BLaER1 treated with 17β-estradiol and CSF1 and Interleukin-3, amounts not matched to agents 10 nM and 100 nM (cell line): ENCODE measurements around the gene IL1RAPL2.
"Not testable (repeated sequence)": the region's sequence is repeated elsewhere in the genome, so short reads cannot be mapped to it uniquely, and the experiment has no call there.

Experiments
- H3K27ac ChIP-seq, 11 experiments: shearing (Covaris generic); formaldehyde crosslinking; 2 replicates each; pipeline ENCODE4 v1.8.1; 2022
- H3K27me3 ChIP-seq, 11 experiments: shearing (Covaris generic); formaldehyde crosslinking; 2 replicates each; pipeline ENCODE4 v1.8.1; 2022
- H3K36me3 ChIP-seq, 11 experiments: shearing (Covaris generic); formaldehyde crosslinking; 2 replicates each; pipeline ENCODE4 v1.8.1; 2022
- H3K4me1 ChIP-seq, 10 experiments: shearing (Covaris generic); formaldehyde crosslinking; 2 replicates each; pipeline ENCODE4 v1.8.1; 2022
- H3K4me2 ChIP-seq, 11 experiments: shearing (Covaris generic); formaldehyde crosslinking; 2 replicates each; pipeline ENCODE4 v1.8.1; 2022
- H3K4me3 ChIP-seq, 10 experiments: shearing (Covaris generic); formaldehyde crosslinking; 2 replicates each; pipeline ENCODE4 v1.8.1; 2022
- H3K9ac ChIP-seq, 11 experiments: shearing (Covaris generic); formaldehyde crosslinking; 2 replicates each; pipeline ENCODE4 v1.8.1; 2022
- H3K9me3 ChIP-seq, 11 experiments: shearing (Covaris generic); formaldehyde crosslinking; replicated peaks in 1 of 11; 2 replicates each; pipeline ENCODE4 v1.8.1; 2022
- H4K20me1 ChIP-seq, 11 experiments: shearing (Covaris generic); formaldehyde crosslinking; 2 replicates each; pipeline ENCODE4 v1.8.1; 2022
- Cebpa-rat ChIP-seq, 11 experiments: shearing (Covaris generic); IDR thresholded peaks; 2 replicates each; pipeline ENCODE4 v1.8.1; 2022

The IL1RAPL2 gene

DNA sequence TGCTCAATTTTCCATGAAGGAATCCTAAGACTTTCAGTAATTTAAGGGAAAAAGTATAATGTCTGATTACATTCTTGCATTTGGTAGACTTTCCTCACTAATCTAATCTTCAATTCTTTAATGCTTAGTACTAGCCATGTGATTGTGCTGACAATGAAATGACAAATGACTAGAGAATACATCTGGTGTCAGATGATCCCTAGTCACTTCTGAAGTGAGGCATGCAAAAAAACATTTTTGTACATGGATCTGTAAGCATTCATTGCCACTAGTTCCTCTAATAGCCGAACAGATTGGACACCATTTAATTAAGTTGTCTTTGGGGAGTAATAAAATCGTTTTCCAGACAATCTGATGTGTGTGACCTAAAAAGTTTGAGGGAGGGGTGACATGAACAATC, 1193.6 kb downstream of the IL1RAPL2 start:
- Histone ChIP-seq H3K9ac (no peak overlapping the region), H3K27me3 (peaks cover 68 to 100% (median 92%) of the 10 kb centered on the region in 11 experiments), H3K9me3 (no peaks in the 10 kb centered on the region), H4K20me1 (no peaks in the 10 kb centered on the region; a peak in 1 of 22 replicates), H3K4me2 (no peak overlapping the region), H3K4me3 (no peak overlapping the region), H3K4me1 (no peaks in the 10 kb centered on the region), H3K36me3 (no peaks in the 10 kb centered on the region), H3K27ac (no peak overlapping the region)
- TF ChIP-seq Cebpa-rat (IDR thresholded peaks at IDR 0.05): no peak

- Histone ChIP-seq H3K4me3 (no peak overlapping the region), H3K9me3 (no peaks in the 10 kb centered on the region), H3K9ac (no peak overlapping the region), H3K36me3 (no peaks in the 10 kb centered on the region), H3K4me2 (no peak overlapping the region), H4K20me1 (no peaks in the 10 kb centered on the region; a peak in 1 of 22 replicates), H3K4me1 (no peaks in the 10 kb centered on the region), H3K27me3 (peaks cover 68 to 100% (median 94%) of the 10 kb centered on the region in 11 experiments), H3K27ac (no peak overlapping the region)
- no peak for TF ChIP-seq Cebpa-rat (IDR thresholded peaks at IDR 0.05)
Measured at GRCh38 chrX:105765691-105766090, 1199.7 kb downstream of the IL1RAPL2 start.

GRCh38 chrX:105773801-105774200, 1207.8 kb downstream of the IL1RAPL2 start:
- Histone ChIP-seq H3K4me2 (no peak overlapping the region), H3K36me3 (no peaks in the 10 kb centered on the region), H3K4me3 (no peak overlapping the region), H3K9me3 (no peaks in the 10 kb centered on the region), H3K27me3 (peaks cover 64 to 100% (median 96%) of the 10 kb centered on the region in 11 experiments), H3K27ac (no peak overlapping the region), H3K9ac (no peak overlapping the region), H4K20me1 (no peaks in the 10 kb centered on the region), H3K4me1 (no peaks in the 10 kb centered on the region)
- no peak for TF ChIP-seq Cebpa-rat (IDR thresholded peaks at IDR 0.05)

DNA sequence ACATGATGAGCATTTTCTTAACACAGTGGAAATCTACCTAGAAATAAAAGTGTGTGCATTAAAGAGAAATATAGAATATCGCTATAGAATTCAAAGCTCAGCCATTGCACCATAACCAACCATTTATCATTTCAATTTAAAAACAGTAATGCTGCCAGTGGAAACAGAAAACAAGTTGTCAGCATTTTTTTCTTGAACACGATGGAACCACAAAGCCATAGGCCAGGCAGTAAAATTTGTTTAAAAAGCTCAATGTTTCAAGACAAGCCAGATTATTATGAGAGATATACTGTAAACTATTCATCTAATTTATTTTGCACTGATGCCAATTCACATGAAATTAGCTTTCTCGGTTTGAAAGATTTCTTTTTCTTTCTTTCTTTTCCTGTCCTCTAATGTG, 1209.7 kb downstream of the IL1RAPL2 start:
- H3K36me3 ChIP-seq: no peaks in the 10 kb centered on the region
- H3K4me1 ChIP-seq: no peaks in the 10 kb centered on the region
- H3K9me3 ChIP-seq: no peaks in the 10 kb centered on the region
- H3K9ac ChIP-seq: no peak overlapping the region
- peaks cover 54 to 98% (median 89%) of the 10 kb centered on the region in 11 experiments for H3K27me3 ChIP-seq
- H3K27ac ChIP-seq: no peak overlapping the region
- no peak for TF ChIP-seq Cebpa-rat (IDR thresholded peaks at IDR 0.05)
- H3K4me2 ChIP-seq: no peak overlapping the region
- no peak overlapping the region for H3K4me3 ChIP-seq
- H4K20me1 ChIP-seq: no peaks in the 10 kb centered on the region

- no peaks in the 10 kb centered on the region for H3K9me3 ChIP-seq
Measured at GRCh38 chrX:105781804-105782203, 1215.8 kb downstream of the IL1RAPL2 start.

GRCh38 chrX:105796877-105797276, 1230.9 kb downstream of the IL1RAPL2 start:
- H3K4me3 ChIP-seq, H3K27ac ChIP-seq, H3K9ac ChIP-seq, H3K36me3 ChIP-seq, H3K4me1 ChIP-seq, H3K4me2 ChIP-seq, H4K20me1 ChIP-seq, H3K9me3 ChIP-seq: not testable (repeated sequence)
- peaks cover 10 to 54% (median 47%) of the 10 kb centered on the region in 11 experiments for H3K27me3 ChIP-seq

More at GRCh38 chrX:105781804-105782203, 1215.8 kb downstream of the IL1RAPL2 start:
- H3K4me3 ChIP-seq: no peak overlapping the region
- no peaks in the 10 kb centered on the region for H3K36me3 ChIP-seq
- no peak for TF ChIP-seq Cebpa-rat (IDR thresholded peaks at IDR 0.05)
- H3K27ac ChIP-seq: no peak overlapping the region
- H3K27me3 ChIP-seq: peaks cover 30 to 97% (median 87%) of the 10 kb centered on the region in 11 experiments
- H4K20me1 ChIP-seq: no peaks in the 10 kb centered on the region
- no peak overlapping the region for H3K9ac ChIP-seq
- H3K4me1 ChIP-seq: no peaks in the 10 kb centered on the region
- H3K4me2 ChIP-seq: no peak overlapping the region

DNA sequence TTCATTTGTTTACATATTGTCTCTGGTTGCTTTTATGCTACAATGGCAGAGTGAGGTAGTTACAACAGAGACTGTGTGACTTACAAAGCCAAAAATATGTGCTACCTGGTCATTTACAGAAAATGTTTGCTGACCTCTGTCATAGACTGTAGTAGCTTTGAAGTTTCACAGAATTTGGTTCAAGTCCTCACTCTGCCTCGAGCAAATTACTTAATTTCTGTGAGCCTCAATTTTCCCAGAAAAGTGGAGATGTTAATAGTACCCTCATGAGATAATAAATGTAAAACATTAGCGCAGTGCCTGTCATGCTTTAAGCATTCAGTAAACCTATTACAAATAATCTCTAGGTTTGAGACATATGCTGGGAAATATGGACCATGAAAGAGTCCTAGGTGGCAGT, 1237.9 kb downstream of the IL1RAPL2 start:
- no peak for TF ChIP-seq Cebpa-rat (IDR thresholded peaks at IDR 0.05)
- H3K9me3 ChIP-seq: peaks cover 0 to 20% (median 4%) of the 10 kb centered on the region in 11 experiments; a peak in 6 of 22 replicates
- H3K27me3 ChIP-seq: peaks cover 0 to 14% (median 4%) of the 10 kb centered on the region in 11 experiments; a peak in 8 of 22 replicates
- no peaks in the 10 kb centered on the region for H4K20me1 ChIP-seq
- H3K9ac ChIP-seq: no peak overlapping the region
- no peaks in the 10 kb centered on the region for H3K4me1 ChIP-seq
- H3K36me3 ChIP-seq: no peaks in the 10 kb centered on the region
- H3K4me3 ChIP-seq: no peak overlapping the region
- no peak overlapping the region for H3K4me2 ChIP-seq
- no peak overlapping the region for H3K27ac ChIP-seq

DNA sequence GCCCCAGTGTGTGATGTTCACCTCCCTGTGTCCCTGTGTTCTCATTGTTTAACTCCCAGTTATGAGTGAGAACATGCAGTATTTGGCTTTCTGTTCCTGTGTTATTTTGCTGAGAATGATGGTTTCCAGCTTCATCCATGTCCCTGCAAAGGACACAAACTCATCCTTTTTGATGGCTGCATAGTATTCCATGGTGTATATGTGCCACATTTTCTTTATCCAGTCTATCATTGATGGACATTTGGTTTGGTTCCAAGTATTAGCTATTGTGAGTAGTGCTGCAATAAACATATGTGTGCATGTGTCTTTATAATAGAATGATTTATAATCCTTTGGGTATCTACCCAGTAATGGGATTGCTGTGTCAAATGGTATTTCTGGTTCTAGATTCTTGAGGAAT, 1239.7 kb downstream of the IL1RAPL2 start:
- H3K4me2 ChIP-seq, H3K4me1 ChIP-seq, H4K20me1 ChIP-seq, H3K36me3 ChIP-seq, H3K9ac ChIP-seq, H3K27ac ChIP-seq, H3K4me3 ChIP-seq: not testable (repeated sequence)
- H3K27me3 ChIP-seq: peaks cover 0 to 21% (median 12%) of the 10 kb centered on the region in 11 experiments; a peak in 15 of 22 replicates
- H3K9me3 ChIP-seq: peaks cover 0 to 20% (median 4%) of the 10 kb centered on the region in 11 experiments; a peak in 6 of 22 replicates

- Histone ChIP-seq H3K4me1 (no peaks in the 10 kb centered on the region), H3K27me3 (peaks cover 67 to 100% (median 97%) of the 10 kb centered on the region in 11 experiments), H3K4me3 (no peak overlapping the region), H3K36me3 (no peaks in the 10 kb centered on the region), H3K9ac (no peak overlapping the region), H4K20me1 (no peaks in the 10 kb centered on the region; a peak in 1 of 22 replicates), H3K9me3 (peaks cover 0 to 15% (median 3%) of the 10 kb centered on the region in 11 experiments; a peak in 5 of 22 replicates), H3K4me2 (no peak overlapping the region), H3K27ac (no peak overlapping the region)
- no peak for TF ChIP-seq Cebpa-rat (IDR thresholded peaks at IDR 0.05)
Measured at GRCh38 chrX:105816517-105816916, 1250.5 kb downstream of the IL1RAPL2 start.
